HCT116 (cell line): ENCODE measurements around the gene SRPK3. TPM values are rescaled to one million over a fixed set of nuclear protein-coding genes. Genes with fewer than 3 reads are reported as not detected.

Experiments
- ATAC-seq: fragments of 200-7000 bp; cut with Tn5 transposase; 2 replicates; pipeline ENCODE4 v1.9.1; 2020; ENCODE audit warnings: mild to moderate bottlenecking, moderate library complexity
- BruUV-seq: library from RNA; stranded (reverse); fragments of 400-500 nt; replicated peaks from 2 replicates; lab custom pipeline; 2021; lab: Mats Ljungman, UMichigan
- CTCF ChIA-PET: fragments of 300-600 bp; sonication (Branson Sonifier 250); formaldehyde crosslinking; loops from one replicate; lab custom pipeline; 2021; ENCODE audit warnings: antibody characterized with exemption; lab: Charles Lee
- POLR2A ChIA-PET: fragments of 300-600, 350-600 bp; sonication (Branson Sonifier 250); formaldehyde crosslinking; loops from one replicate; lab custom pipeline; 2021; ENCODE audit warnings: antibody characterized with exemption; lab: Charles Lee
- RAD21 ChIA-PET, 2 experiments: fragments of 300-600 bp; sonication (Branson Sonifier 250); formaldehyde crosslinking; loops; one replicate each; lab custom pipeline; 2023; ENCODE audit warnings: low total read pairs in 2 of 2; ENCODE audit not compliant: uncharacterized antibody in 2 of 2, unreplicated experiment in 2 of 2, low non-redundant PET in 1 of 2; lab: Charles Lee
- DNase-seq: peaks from one replicate; pipeline ENCODE4 v3.0.0-alpha.2; 2010; ENCODE audit warnings: low read depth, low spot score
- H2AFZ ChIP-seq: fragments of 200-600 bp; shearing (Covaris generic), sonication (generic); 2 replicates; pipeline ENCODE4 v1.6.1; 2017; ENCODE audit warnings: low read depth, mixed run types, mixed read lengths, antibody characterized with exemption, low read length; ENCODE audit not compliant: poor library complexity, severe bottlenecking
- H3K27ac ChIP-seq: 2 replicates; pipeline ENCODE4 v1.5.1; 2012; ENCODE audit warnings: low read depth, low read length
- H3K27me3 ChIP-seq: fragments of 200-600 bp; sonication (generic); 2 replicates; pipeline ENCODE4 v1.6.1; 2016; ENCODE audit warnings: mixed run types, low read length, mixed read lengths; ENCODE audit not compliant: insufficient read depth
- H3K36me3 ChIP-seq, 2 experiments: fragments of 200-500 bp in 1 of 2; fragments of 200-600 bp in 1 of 2; sonication (Bioruptor generic) in 1 of 2; sonication (generic) in 1 of 2; 2 replicates each; pipeline versions ENCODE4 v1.5.1 to v1.6.1; 2014 to 2016; ENCODE audit warnings: low read length in 2 of 2, inconsistent platforms in 1 of 2, mixed read lengths in 1 of 2, mixed run types in 1 of 2; ENCODE audit not compliant: insufficient read depth in 2 of 2, control insufficient read depth in 1 of 2
- H3K4me1 ChIP-seq, 2 experiments: fragments of 200-600 bp in 1 of 2; sonication (generic) in 1 of 2; 2 replicates each; pipeline versions ENCODE4 v1.5.1 to v1.6.1; 2012 to 2017; ENCODE audit warnings: low read length in 2 of 2, inconsistent platforms in 1 of 2, mild to moderate bottlenecking in 1 of 2, mixed read lengths in 1 of 2, mixed run types in 1 of 2, moderate library complexity in 1 of 2; ENCODE audit not compliant: insufficient read depth in 2 of 2, control insufficient read depth in 1 of 2
- H3K4me2 ChIP-seq: fragments of 200-600 bp; sonication (generic); 2 replicates; pipeline ENCODE4 v1.6.1; 2017; ENCODE audit warnings: mixed run types, low read length, mixed read lengths
- H3K4me3 ChIP-seq, 2 experiments: fragments of 200-600 bp in 1 of 2; sonication (generic) in 1 of 2; replicated peaks in 1 of 2; 2 replicates each; pipeline ENCODE4 v1.5.1; 2011 to 2016; ENCODE audit warnings: low read length in 2 of 2, control low read depth in 1 of 2, low read depth in 1 of 2, mild to moderate bottlenecking in 1 of 2, mixed read lengths in 1 of 2, mixed run types in 1 of 2
- H3K79me2 ChIP-seq: fragments of 200-600 bp; sonication (generic); 2 replicates; pipeline ENCODE4 v1.6.1; 2017; ENCODE audit warnings: mild to moderate bottlenecking, mixed run types, low read length, moderate library complexity, mixed read lengths; ENCODE audit not compliant: insufficient read depth
- H3K9ac ChIP-seq: fragments of 200-600 bp; sonication (generic); 2 replicates; pipeline ENCODE4 v1.6.1; 2016; ENCODE audit warnings: low read length, mixed read lengths
- H3K9me2 ChIP-seq: fragments of 200-600 bp; sonication (generic), shearing (Covaris generic); 2 replicates; pipeline ENCODE4 v1.6.1; 2017; ENCODE audit warnings: mixed run types, mild to moderate bottlenecking, moderate library complexity; ENCODE audit not compliant: insufficient read depth
- H3K9me3 ChIP-seq, 2 experiments: fragments of 200-500 bp in 1 of 2; fragments of 200-600 bp in 1 of 2; sonication (Bioruptor generic) in 1 of 2; sonication (generic) in 1 of 2; 2 replicates each; pipeline ENCODE4 v1.6.1; 2014 to 2017; ENCODE audit warnings: low read length in 2 of 2, mixed read lengths in 2 of 2, inconsistent platforms in 1 of 2, low read depth in 1 of 2, mild to moderate bottlenecking in 1 of 2, mixed run types in 1 of 2, moderate library complexity in 1 of 2; ENCODE audit not compliant: control insufficient read depth in 1 of 2, insufficient read depth in 1 of 2
- H4K20me1 ChIP-seq: fragments of 200-600 bp; sonication (generic), shearing (Covaris generic); 2 replicates; pipeline ENCODE4 v1.6.1; 2017; ENCODE audit warnings: mixed run types, mild to moderate bottlenecking, moderate library complexity; ENCODE audit not compliant: insufficient read depth
- CBX3 ChIP-seq: IDR thresholded peaks from 2 replicates; pipeline ENCODE4 v1.6.1; 2012; ENCODE audit warnings: low read depth
- FOSL1 ChIP-seq: IDR thresholded peaks from 2 replicates; pipeline ENCODE4 v1.6.1; 2012; ENCODE audit warnings: low read depth
- MAX ChIP-seq: IDR thresholded peaks from 2 replicates; pipeline ENCODE4 v1.6.1; 2012
- SIN3A ChIP-seq: IDR thresholded peaks from 2 replicates; pipeline ENCODE4 v1.6.1; 2012; ENCODE audit warnings: low read depth
- TCF7L2 ChIP-seq: IDR thresholded peaks from 2 replicates; pipeline ENCODE4 v1.7.0; 2011; ENCODE audit warnings: borderline replicate concordance, inconsistent platforms; ENCODE audit not compliant: insufficient read depth, insufficient read length; ENCODE audit errors: extremely low read depth
- YY1 ChIP-seq: IDR thresholded peaks from 2 replicates; pipeline ENCODE4 v1.6.1; 2011; ENCODE audit warnings: low read length, low read depth, moderate library complexity, mild to moderate bottlenecking; ENCODE audit not compliant: insufficient replicate concordance; ENCODE audit errors: extremely low read depth
- ZBTB33 ChIP-seq: IDR thresholded peaks from 2 replicates; pipeline ENCODE4 v1.6.1; 2011; ENCODE audit warnings: mild to moderate bottlenecking, low read length, moderate library complexity; ENCODE audit not compliant: insufficient replicate concordance; ENCODE audit errors: extremely low read depth
- ZFX ChIP-seq: fragments of 450-650 bp; IDR thresholded peaks from 2 replicates; pipeline ENCODE4 v1.6.1; 2017
- intact Hi-C: fragments of 100-400 bp; cut with micrococcal nuclease; formaldehyde crosslinking; loops from 2 replicates; pipeline ENCODE4 v1.10.0; 2022
- total RNA-seq: library from RNA; stranded (reverse); gene quantifications from one replicate; pipeline ENCODE4 v1.2.1, GENCODE V29; 2021; ENCODE audit not compliant: unreplicated experiment

Gene SRPK3
- total RNA-seq, 1 experiment from 2014 or later = not detected

GRCh38 chrX:153827903-153828302, 47.1 kb downstream of the SRPK3 start:
- no peak overlapping the region for H3K4me2 ChIP-seq
- no peaks in the 10 kb centered on the region for H3K36me3 ChIP-seq
- no peak overlapping the region for H3K4me3 ChIP-seq
- ChIA-PET POLR2A (no interaction called here), RAD21 (no interaction called here), CTCF (no interaction called here)
- H3K9me2 ChIP-seq = no peaks in the 10 kb centered on the region
- H4K20me1 ChIP-seq = no peaks in the 10 kb centered on the region
- H3K9ac ChIP-seq = no peak overlapping the region
- ATAC-seq = no peak
- BruUV-seq = no TSS peak
- no peaks in the 10 kb centered on the region for H3K27me3 ChIP-seq
- H3K9me3 ChIP-seq = no peaks in the 10 kb centered on the region
- intact Hi-C loops = no loop called here
- no peaks in the 10 kb centered on the region for H3K79me2 ChIP-seq
- no peak for TF ChIP-seq SIN3A
- TF ChIP-seq MAX = no peak
- TF ChIP-seq FOSL1 = no peak
- no peak for TF ChIP-seq ZFX
- no peak for TF ChIP-seq CBX3
- no peak for TF ChIP-seq TCF7L2
- no peak for TF ChIP-seq YY1
- no peak for TF ChIP-seq ZBTB33
- H3K4me1 ChIP-seq = peaks cover 0 to 13% of the 10 kb centered on the region in 2 experiments; a peak in 2 of 4 replicates
- H3K27ac ChIP-seq = no peak overlapping the region
- no peak overlapping the region for H2AFZ ChIP-seq
- DNase-seq = no peak
